ENCODE results near the gene SCCPDH.

- TF ChIP-seq POLR2A (IDR thresholded peaks at IDR 0.05) (no peak), CTCF (IDR thresholded peaks at IDR 0.05) (no peak), POLR2AphosphoS5 (IDR thresholded peaks at IDR 0.05) (no peak), EP300 (IDR thresholded peaks at IDR 0.05; ENCODE audit: low read depth) (no peak)
Observed at GRCh38 chr1:246784621-246785493, 60.6 kb downstream of the SCCPDH start.
